MCF 10A (cell line): ENCODE data around the gene HEBP1. TPM values are rescaled to one million over a fixed set of nuclear protein-coding genes. Genes with fewer than 3 reads are reported as not detected.
A peak's percentile ranks its signal among the peaks of the same experiment; 100 is the strongest.

Source experiments
- BruUV-seq: library from RNA; stranded (reverse); fragments of 400-500 nt; replicated peaks from 2 replicates; lab custom pipeline; 2021; lab: Mats Ljungman, UMichigan
- CTCF ChIA-PET: fragments of 300-600 bp; sonication (Branson Sonifier 250); formaldehyde crosslinking; extraction: SDS; loops from one replicate; lab custom pipeline; 2021; ENCODE audit warnings: antibody characterized with exemption, inconsistent platforms; lab: Yijun Ruan, JAX
- POLR2A ChIA-PET: fragments of 300-600, 350-650 bp; sonication (Branson Sonifier 250); formaldehyde crosslinking; extraction: SDS; loops from one replicate; lab custom pipeline; 2020; ENCODE audit warnings: antibody characterized with exemption, inconsistent platforms; lab: Yijun Ruan, JAX
- DNase-seq: peaks from one replicate; pipeline ENCODE4 v3.0.0-alpha.2; 2018; ENCODE audit not compliant: unreplicated experiment
- H3K27ac Mint-ChIP-seq: one replicate; pipeline ENCODE4 v1.8.0; 2022; ENCODE audit warnings: mild to moderate bottlenecking, low read depth, mixed read lengths; ENCODE audit not compliant: unreplicated experiment
- H3K27me3 Mint-ChIP-seq: one replicate; pipeline ENCODE4 v1.8.0; 2022; ENCODE audit warnings: mixed read lengths; ENCODE audit not compliant: insufficient read depth, unreplicated experiment
- H3K36me3 Mint-ChIP-seq: one replicate; pipeline ENCODE4 v1.8.0; 2022; ENCODE audit warnings: mild to moderate bottlenecking, moderate library complexity, mixed read lengths; ENCODE audit not compliant: insufficient read depth, unreplicated experiment
- H3K4me1 Mint-ChIP-seq: one replicate; pipeline ENCODE4 v1.8.0; 2022; ENCODE audit warnings: mixed read lengths; ENCODE audit not compliant: insufficient read depth, unreplicated experiment
- H3K4me3 Mint-ChIP-seq: one replicate; pipeline ENCODE4 v1.8.0; 2022; ENCODE audit warnings: mild to moderate bottlenecking, moderate library complexity, mixed read lengths; ENCODE audit not compliant: unreplicated experiment
- H3K9me3 Mint-ChIP-seq: one replicate; pipeline ENCODE4 v1.8.0; 2022; ENCODE audit warnings: mixed read lengths; ENCODE audit not compliant: unreplicated experiment
- intact Hi-C: fragments of 100-400 bp; cut with micrococcal nuclease; formaldehyde crosslinking; loops from 2 replicates; pipeline ENCODE4 v1.14.1; 2022
- total RNA-seq: library from RNA; stranded (reverse); gene quantifications from 2 replicates; pipeline ENCODE4 v1.2.3, GENCODE V29; 2022
- TF ChIP-seq, protein P1 (sequence below): fragments of 200-600 bp; IDR thresholded peaks from one replicate; pipeline ENCODE4 v1.8.0; 2022; ENCODE audit warnings: antibody characterized with exemption, mild to moderate bottlenecking; ENCODE audit not compliant: unreplicated experiment

HEBP1 gene
- total RNA-seq, 1 experiment from 2014 or later, result 30.8 TPM

- BruUV-seq, result no TSS peak
- Mint-ChIP-seq H3K27me3 (no peaks in the 10 kb centered on the region), H3K36me3 (peaks cover 27% of the 10 kb centered on the region), H3K9me3 (no peaks in the 10 kb centered on the region), H3K4me1 (peaks cover 6% of the 10 kb centered on the region), H3K27ac (no peak overlapping the region), H3K4me3 (no peak overlapping the region)
- peak; percentile 55 for DNase-seq
- ChIA-PET CTCF (interaction anchor here (0.7 to 11.7 kb wide), 12 partner anchors 10 to 249 kb away, joined by 3 to 150 read pairs (median 5); no protein-coding TSS in a partner anchor), POLR2A (interaction anchor here (1.0 to 1.8 kb wide), 3 partner anchors 9 to 107 kb away, joined by 3 to 8 read pairs (median 3); no protein-coding TSS in a partner anchor)
- TF ChIP-seq, protein P1, sequence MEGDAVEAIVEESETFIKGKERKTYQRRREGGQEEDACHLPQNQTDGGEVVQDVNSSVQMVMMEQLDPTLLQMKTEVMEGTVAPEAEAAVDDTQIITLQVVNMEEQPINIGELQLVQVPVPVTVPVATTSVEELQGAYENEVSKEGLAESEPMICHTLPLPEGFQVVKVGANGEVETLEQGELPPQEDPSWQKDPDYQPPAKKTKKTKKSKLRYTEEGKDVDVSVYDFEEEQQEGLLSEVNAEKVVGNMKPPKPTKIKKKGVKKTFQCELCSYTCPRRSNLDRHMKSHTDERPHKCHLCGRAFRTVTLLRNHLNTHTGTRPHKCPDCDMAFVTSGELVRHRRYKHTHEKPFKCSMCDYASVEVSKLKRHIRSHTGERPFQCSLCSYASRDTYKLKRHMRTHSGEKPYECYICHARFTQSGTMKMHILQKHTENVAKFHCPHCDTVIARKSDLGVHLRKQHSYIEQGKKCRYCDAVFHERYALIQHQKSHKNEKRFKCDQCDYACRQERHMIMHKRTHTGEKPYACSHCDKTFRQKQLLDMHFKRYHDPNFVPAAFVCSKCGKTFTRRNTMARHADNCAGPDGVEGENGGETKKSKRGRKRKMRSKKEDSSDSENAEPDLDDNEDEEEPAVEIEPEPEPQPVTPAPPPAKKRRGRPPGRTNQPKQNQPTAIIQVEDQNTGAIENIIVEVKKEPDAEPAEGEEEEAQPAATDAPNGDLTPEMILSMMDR, result peak; percentile 30
- intact Hi-C loops, result no loop called here
Measured at GRCh38 chr12:12985817-12986408, 14.2 kb downstream of the HEBP1 start.

- Mint-ChIP-seq H3K9me3 (no peaks in the 10 kb centered on the region), H3K27me3 (no peaks in the 10 kb centered on the region), H3K4me1 (peaks cover 6% of the 10 kb centered on the region), H3K4me3 (no peak overlapping the region), H3K27ac (peak overlapping the region; percentile 0), H3K36me3 (peaks cover 27% of the 10 kb centered on the region)
- intact Hi-C loops, result loop anchor here (5.0 kb wide), 1 partner anchor 228 kb away; no protein-coding TSS in a partner anchor
- no TSS peak for BruUV-seq
- ChIA-PET POLR2A (interaction anchor here (1.1 to 2.5 kb wide), 3 partner anchors 68 to 262 kb away, joined by 3 to 7 read pairs (median 4); no protein-coding TSS in a partner anchor), CTCF (interaction anchor here (0.6 to 11.7 kb wide), 27 partner anchors 9 to 252 kb away, joined by 3 to 150 read pairs (median 5); partner anchors contain the start of gene DDX47)
- no peak for DNase-seq
- TF ChIP-seq, protein P1, result no peak
Measured at GRCh38 chr12:12984149-12984548, 15.9 kb downstream of the HEBP1 start.

- H3K4me1 Mint-ChIP-seq, result peaks cover 6% of the 10 kb centered on the region
- H3K36me3 Mint-ChIP-seq, result peaks cover 22% of the 10 kb centered on the region
- TF ChIP-seq, protein P1, result peak; percentile 66
- no TSS peak for BruUV-seq
- CTCF ChIA-PET, result interaction anchor here (0.6 to 11.7 kb wide), 29 partner anchors 8 to 252 kb away, joined by 3 to 150 read pairs (median 5); partner anchors contain the start of gene DDX47
- no peaks in the 10 kb centered on the region for H3K27me3 Mint-ChIP-seq
- H3K4me3 Mint-ChIP-seq, result no peak overlapping the region
- peak; percentile 65 for DNase-seq
- peak overlapping the region; percentile 0 for H3K27ac Mint-ChIP-seq
- intact Hi-C loops, result loop anchor here (1.0 to 5.0 kb wide), 5 partner anchors 67 to 264 kb away; no protein-coding TSS in a partner anchor
- H3K9me3 Mint-ChIP-seq, result no peaks in the 10 kb centered on the region
- POLR2A ChIA-PET, result interaction anchor here (0.7 to 2.5 kb wide), 5 partner anchors 9 to 262 kb away, joined by 3 to 7 read pairs (median 3); no protein-coding TSS in a partner anchor
Measured at GRCh38 chr12:12983420-12984035, 16.5 kb downstream of the HEBP1 start.

- Mint-ChIP-seq H3K36me3 (peaks cover 13% of the 10 kb centered on the region), H3K4me1 (peaks cover 6% of the 10 kb centered on the region), H3K4me3 (no peak overlapping the region), H3K27ac (no peak overlapping the region), H3K27me3 (no peaks in the 10 kb centered on the region), H3K9me3 (no peaks in the 10 kb centered on the region)
- ChIA-PET POLR2A (interaction anchor here (1.1 to 2.5 kb wide), 3 partner anchors 66 to 257 kb away, joined by 3 to 7 read pairs (median 4); no protein-coding TSS in a partner anchor), CTCF (interaction anchor here (0.7 to 11.7 kb wide), 22 partner anchors 8 to 296 kb away, joined by 3 to 150 read pairs (median 6); partner anchors contain the start of genes DDX47 and GPRC5A)
- intact Hi-C loops, result loop anchor here (5.0 kb wide), 1 partner anchor 230 kb away; no protein-coding TSS in a partner anchor
- no peak for DNase-seq
- TF ChIP-seq, protein P1, result no peak
- BruUV-seq, result no TSS peak
Measured at GRCh38 chr12:12982331-12982730, 17.7 kb downstream of the HEBP1 start.
